Stomach (tissue), 9 donors: ENCODE measurements around the gene PARS2. TPM values are rescaled to one million over a fixed set of nuclear protein-coding genes. Genes with fewer than 3 reads are reported as not detected.

Experiments
- DNase-seq, 2 donors: peaks; one replicate each; pipeline versions ENCODE4 v3.0.0 to v3.0.0-alpha.2; 2013 to 2019
- H3K27ac ChIP-seq, 5 donors: fragments of 200-600 bp in 4 of 5; sonication (generic) in 4 of 5; one replicate each; pipeline ENCODE4 v1.5.1; 2013 to 2019; ENCODE audit warnings: mild to moderate bottlenecking in 1 of 5, moderate library complexity in 1 of 5
- H3K27me3 ChIP-seq, 3 donors: fragments of 200-600 bp; sonication (generic); one replicate each; pipeline ENCODE4 v1.5.1; 2017 to 2019; ENCODE audit warnings: mixed run types in 1 of 3
- H3K36me3 ChIP-seq, 4 donors: fragments of 200-600 bp; sonication (generic); 1 replicate in 3 of 4; 2 replicates in 1 of 4; pipeline ENCODE4 v1.5.1; 2016 to 2019
- H3K4me1 ChIP-seq, 4 donors: fragments of 200-600 bp; sonication (generic); one replicate each; pipeline ENCODE4 v1.5.1; 2016 to 2019
- H3K4me3 ChIP-seq, 4 donors: fragments of 200-600 bp; sonication (generic) in 3 of 4; one replicate each; pipeline ENCODE4 v1.5.1; 2016 to 2019; ENCODE audit warnings: mild to moderate bottlenecking in 1 of 4
- H3K9me3 ChIP-seq, 4 donors: fragments of 200-600 bp; sonication (generic); one replicate each; pipeline ENCODE4 v1.5.1; 2016 to 2019
- EP300 ChIP-seq: sonication (generic); formaldehyde crosslinking; IDR thresholded peaks from one replicate; pipeline ENCODE4 v1.6.1; 2017; ENCODE audit warnings: antibody characterized with exemption
- POLR2A ChIP-seq, 4 donors: fragments of 450-650 bp; IDR thresholded peaks; one replicate each; pipeline ENCODE4 v1.6.1; 2016; ENCODE audit warnings: antibody characterized with exemption in 4 of 4, control low read depth in 2 of 4, mild to moderate bottlenecking in 1 of 4, moderate library complexity in 1 of 4
- POLR2AphosphoS5 ChIP-seq, 3 donors: sonication (generic); formaldehyde crosslinking; IDR thresholded peaks; one replicate each; pipeline ENCODE4 v1.6.1; 2016; ENCODE audit warnings: antibody characterized with exemption in 3 of 3
- WGBS, 5 donors: extraction: QIAGEN DNeasy Blood & Tissue Kit in 3 of 5; methylation state at CpG; one replicate each; pipeline versions ENCODE4 v1.1.5 to v1.1.7; 2013 to 2018; 5-methylcytosine and 5-hydroxymethylcytosine counted together
- intact Hi-C: fragments of 100-400 bp; cut with DNase I; formaldehyde crosslinking; loops from one replicate; pipeline ENCODE4 v1.15.1; 2023; ENCODE audit warnings: low total_unique reads
- polyA plus RNA-seq, 3 donors: library from polyadenylated mRNA; stranded (reverse); fragments of 200-250 nt; gene quantifications; one replicate each; pipeline ENCODE4 v1.2.3, GENCODE V29; 2013
- total RNA-seq, 5 donors: library from RNA; depleted of rRNA; stranded (reverse); fragments of >200 nt; gene quantifications; one replicate each; pipeline versions ENCODE4 v1.1.0 to v1.2.3, GENCODE V29; 2014 to 2016
- TF ChIP-seq, protein P1 (sequence below), 7 experiments: fragments of 450-650 bp in 4 of 7; fragments of 200-600 bp in 3 of 7; sonication (generic) in 3 of 7; IDR thresholded peaks; one replicate each; pipeline ENCODE4 v1.5.1; 2016 to 2019; ENCODE audit warnings: antibody characterized with exemption in 7 of 7, control low read depth in 2 of 7, mild to moderate bottlenecking in 1 of 7
- donor health status: healthy with polysubstance abuse.
- donor health status: Bipolar disorder and iron deficiency.
- donor health status: healthy.

The PARS2 gene
- total and polyA plus RNA-seq, 8 donors: 0.29 to 3.6 (median 1.8) TPM; not detected in 1

DNA sequence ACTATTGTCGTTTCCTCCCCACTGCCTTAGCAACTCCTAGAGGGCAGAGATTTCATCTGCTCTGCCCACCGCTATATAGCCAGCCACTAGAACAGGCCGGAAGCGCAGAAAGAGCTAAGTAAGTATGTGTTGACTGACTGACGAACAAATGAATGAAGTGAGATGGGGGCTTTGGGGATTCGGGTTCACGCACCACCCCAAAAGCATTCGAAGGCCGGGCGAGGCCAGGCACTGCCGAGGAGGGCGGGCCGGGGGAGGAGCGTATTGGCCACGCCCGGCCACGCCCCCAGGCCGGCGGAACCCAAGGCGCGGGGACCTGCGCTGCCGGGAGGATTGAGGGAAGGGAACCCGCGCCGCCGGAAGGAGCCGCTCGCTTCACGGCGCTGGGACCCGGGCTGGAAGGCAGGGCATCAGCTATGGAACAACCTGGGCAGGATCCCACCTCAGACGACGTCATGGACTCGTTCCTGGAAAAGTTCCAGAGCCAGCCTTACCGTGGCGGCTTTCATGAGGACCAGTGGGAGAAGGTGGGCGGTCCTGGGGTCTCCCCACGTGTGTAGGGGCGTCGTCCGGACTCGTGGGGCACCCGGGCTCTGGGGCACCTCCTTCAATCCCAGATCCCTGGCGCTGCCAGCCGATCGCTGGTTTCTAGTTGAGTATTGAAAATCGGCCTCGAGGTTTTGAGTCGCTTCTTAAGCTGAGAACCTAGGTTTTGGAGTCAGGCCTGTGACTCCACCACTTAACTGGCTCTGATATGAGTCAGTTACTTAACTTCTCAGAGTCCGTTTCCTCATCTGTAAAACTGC lies 48.6 kb downstream of the PARS2 start, which contains the start of gene TTC4:
TTC4 (plus strand) TSS at position 369 of the 806 bp plus-strand sequence; CDS start at position 417, 48 bp downstream.
- peaks cover 0 to 33% (median 29%) of the 10 kb centered on the region in 4 donors for H3K36me3 ChIP-seq
- H3K4me3 ChIP-seq: peak within 1 kb of the TSS; percentile 84 to 94 (median 90)
- peak; percentile 60 to 90 (median 68) for TF ChIP-seq POLR2AphosphoS5 (IDR thresholded peaks at IDR 0.05)
- no peak for TF ChIP-seq POLR2A (IDR thresholded peaks at IDR 0.05)
- H3K27me3 ChIP-seq: no peaks in the 10 kb centered on the region
- peak; percentile 87 to 94 for DNase-seq
- intact Hi-C loops: no loop called here
- peaks cover 7 to 36% (median 16%) of the 10 kb centered on the region in 4 donors for H3K4me1 ChIP-seq
- WGBS, 5 donors: 0 to 1% (median 1%) methylated on average over 37 to 51 of the region's 51 CpGs
- no peaks in the 10 kb centered on the region for H3K9me3 ChIP-seq
- H3K27ac ChIP-seq: peak within 1 kb of the TSS; percentile 62 to 89 (median 82)

DNA sequence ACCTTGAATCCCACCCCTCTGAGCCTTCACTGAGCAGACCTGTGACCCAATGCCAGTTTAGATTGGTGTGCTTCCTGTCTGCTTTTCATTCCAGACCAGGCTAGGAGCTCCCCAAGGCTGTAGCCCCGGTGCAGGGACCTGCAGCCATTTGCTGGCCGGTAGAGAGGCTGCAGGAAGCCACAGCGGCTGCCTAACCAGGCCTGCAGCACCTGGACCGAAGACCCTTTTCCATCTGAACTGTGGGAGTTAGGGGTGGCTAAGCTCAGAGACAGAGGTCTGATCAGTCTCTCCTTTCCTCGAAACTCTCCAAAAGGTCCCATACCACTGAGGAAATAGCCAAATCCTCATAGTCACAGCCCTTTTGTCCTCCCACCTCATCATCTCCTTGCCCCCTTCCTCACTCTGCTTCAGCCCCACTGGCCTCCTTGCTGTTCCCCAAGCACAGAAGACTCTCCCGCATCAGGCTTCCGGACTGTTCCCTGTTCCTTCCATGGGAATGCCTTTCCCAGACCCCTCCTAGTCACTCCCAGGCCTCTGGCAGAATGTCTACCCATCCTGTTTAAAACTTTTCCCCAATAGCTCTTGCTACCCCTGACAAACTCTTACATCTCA lies 49.3 kb downstream of the PARS2 start:
- Histone ChIP-seq H3K36me3 (peaks cover 0 to 26% (median 24%) of the 10 kb centered on the region in 4 donors), H3K4me1 (peaks cover 7 to 36% (median 16%) of the 10 kb centered on the region in 4 donors), H3K4me3 (peak overlapping the region; percentile 84 to 94 (median 90)), H3K9me3 (no peaks in the 10 kb centered on the region), H3K27me3 (no peaks in the 10 kb centered on the region), H3K27ac (peak overlapping the region; percentile 43 to 89 (median 82))
- intact Hi-C loops: no loop called here
- WGBS, 5 donors: 93 to 95% (median 94%) methylated on average over 7 of the region's 7 CpGs
- no peak for TF ChIP-seq POLR2A (IDR thresholded peaks at IDR 0.05)
- TF ChIP-seq EP300: no peak
- TF ChIP-seq POLR2AphosphoS5 (IDR thresholded peaks at IDR 0.05): no peak
- TF ChIP-seq, protein P1, sequence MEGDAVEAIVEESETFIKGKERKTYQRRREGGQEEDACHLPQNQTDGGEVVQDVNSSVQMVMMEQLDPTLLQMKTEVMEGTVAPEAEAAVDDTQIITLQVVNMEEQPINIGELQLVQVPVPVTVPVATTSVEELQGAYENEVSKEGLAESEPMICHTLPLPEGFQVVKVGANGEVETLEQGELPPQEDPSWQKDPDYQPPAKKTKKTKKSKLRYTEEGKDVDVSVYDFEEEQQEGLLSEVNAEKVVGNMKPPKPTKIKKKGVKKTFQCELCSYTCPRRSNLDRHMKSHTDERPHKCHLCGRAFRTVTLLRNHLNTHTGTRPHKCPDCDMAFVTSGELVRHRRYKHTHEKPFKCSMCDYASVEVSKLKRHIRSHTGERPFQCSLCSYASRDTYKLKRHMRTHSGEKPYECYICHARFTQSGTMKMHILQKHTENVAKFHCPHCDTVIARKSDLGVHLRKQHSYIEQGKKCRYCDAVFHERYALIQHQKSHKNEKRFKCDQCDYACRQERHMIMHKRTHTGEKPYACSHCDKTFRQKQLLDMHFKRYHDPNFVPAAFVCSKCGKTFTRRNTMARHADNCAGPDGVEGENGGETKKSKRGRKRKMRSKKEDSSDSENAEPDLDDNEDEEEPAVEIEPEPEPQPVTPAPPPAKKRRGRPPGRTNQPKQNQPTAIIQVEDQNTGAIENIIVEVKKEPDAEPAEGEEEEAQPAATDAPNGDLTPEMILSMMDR (IDR thresholded peaks at IDR 0.05): no peak
- DNase-seq: no peak

DNA sequence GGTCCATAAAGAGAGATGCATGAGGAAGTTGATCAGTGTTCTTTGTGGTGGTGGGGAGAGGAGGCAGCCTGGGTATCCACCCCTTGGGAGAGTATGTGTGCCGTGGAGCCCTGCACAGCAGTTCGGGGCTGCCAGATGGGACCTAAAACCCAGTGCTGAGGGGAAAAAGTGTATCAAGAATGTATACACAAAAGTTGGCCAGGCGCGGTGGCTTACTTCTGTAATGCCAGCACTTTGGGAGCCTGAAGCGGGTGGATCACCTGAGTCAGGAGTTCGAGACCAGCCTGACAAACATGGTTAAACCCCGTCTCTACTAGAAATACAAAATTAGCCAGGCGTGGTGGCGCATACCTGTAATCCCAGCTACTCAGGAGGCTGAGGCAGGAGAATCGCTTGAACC lies 52.8 kb downstream of the PARS2 start:
- WGBS, 5 donors: 89 to 93% (median 91%) methylated on average over 10 of the region's 10 CpGs
- no peak overlapping the region for H3K27ac ChIP-seq
- no peaks in the 10 kb centered on the region for H3K9me3 ChIP-seq
- H3K4me1 ChIP-seq: peaks cover 4 to 13% (median 8%) of the 10 kb centered on the region in 4 donors
- H3K36me3 ChIP-seq: peaks cover 0 to 19% (median 0%) of the 10 kb centered on the region in 4 donors
- intact Hi-C loops: no loop called here
- DNase-seq: no peak
- H3K4me3 ChIP-seq: no peak overlapping the region
- TF ChIP-seq, protein P1 (IDR thresholded peaks at IDR 0.05): no peak
- no peak for TF ChIP-seq POLR2AphosphoS5 (IDR thresholded peaks at IDR 0.05)
- TF ChIP-seq EP300: no peak
- no peak for TF ChIP-seq POLR2A (IDR thresholded peaks at IDR 0.05)
- no peaks in the 10 kb centered on the region for H3K27me3 ChIP-seq

DNA sequence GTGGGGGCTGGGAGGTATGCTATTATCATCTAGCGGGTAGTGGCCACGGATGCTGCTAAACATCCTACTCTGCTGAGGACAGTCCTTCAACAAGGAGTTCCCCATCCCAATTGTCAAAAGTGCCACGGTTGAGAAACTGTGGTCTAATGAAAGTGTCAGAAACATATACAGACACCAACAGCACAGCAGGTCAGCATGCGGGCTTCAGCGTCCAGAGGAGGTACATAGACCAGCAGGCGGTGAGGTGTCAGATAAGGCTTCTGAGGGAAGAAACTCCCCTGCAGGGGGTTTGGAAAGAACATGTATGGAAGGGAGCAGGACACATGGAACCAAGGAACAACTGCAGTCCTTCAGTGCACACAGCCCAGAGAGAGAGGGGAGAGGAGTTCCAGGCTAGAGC lies 53.5 kb downstream of the PARS2 start:
- 56 to 78% (median 71%) methylated on average over 6 of the region's 6 CpGs for WGBS, 5 donors
- no peak for DNase-seq
- intact Hi-C loops: no loop called here
- Histone ChIP-seq H3K9me3 (no peaks in the 10 kb centered on the region), H3K4me3 (no peak overlapping the region), H3K4me1 (peaks cover 0 to 7% (median 3%) of the 10 kb centered on the region in 4 donors), H3K27ac (no peak overlapping the region), H3K27me3 (no peaks in the 10 kb centered on the region), H3K36me3 (peaks cover 0 to 25% (median 0%) of the 10 kb centered on the region in 4 donors)
- TF ChIP-seq EP300 (no peak), POLR2AphosphoS5 (IDR thresholded peaks at IDR 0.05) (no peak), POLR2A (IDR thresholded peaks at IDR 0.05) (no peak)
- TF ChIP-seq, protein P1 (IDR thresholded peaks at IDR 0.05): no peak
